Measurements from ENCODE around the gene MAP4K3. TPM values are rescaled to one million over a fixed set of nuclear protein-coding genes. Genes with fewer than 3 reads are reported as not detected.

MAP4K3 gene
- total and polyA plus RNA-seq, 2 of the 8 experiments (the other 6 are each of a cell fraction or from before 2014, with no cell fraction given) = 11.4 to 63.0 TPM

GRCh38 chr2:39385172-39385571, 51.9 kb downstream of the MAP4K3 start:
- Histone ChIP-seq H2BK12ac (ENCODE audit: low read depth, low read length) (no peak overlapping the region), H3K4me2 (ENCODE audit: insufficient read depth in 1 of 2, low read depth in 2 of 2, low read length in 2 of 2) (no peak overlapping the region), H3K14ac (ENCODE audit: insufficient read length) (no peak overlapping the region), H3K4me3 (ENCODE audit: extremely low read depth in 1 of 4, insufficient read depth in 2 of 4, low read depth in 3 of 4, low read length in 4 of 4) (no peak overlapping the region), H2BK5ac (ENCODE audit: low read depth, low read length) (no peak overlapping the region), H3K23me2 (ENCODE audit: low read depth, low read length) (no peaks in the 10 kb centered on the region), H2AFZ (ENCODE audit: low read length) (no peak overlapping the region), H4K91ac (replicated peaks; ENCODE audit: insufficient read length, low read length) (no peak overlapping the region), H2BK20ac (ENCODE audit: low read length) (no peak overlapping the region), H3K79me2 (ENCODE audit: control insufficient read depth in 1 of 2, insufficient read depth in 2 of 2, low read length in 2 of 2) (peaks cover 3 to 93% of the 10 kb centered on the region in 2 experiments; a peak in 3 of 4 replicates), H3K56ac (replicated peaks; ENCODE audit: insufficient read length, low read depth, low read length) (no peak overlapping the region), H3K18ac (ENCODE audit: extremely low read depth, low read length) (no peak overlapping the region), H3K27ac (ENCODE audit: low read depth, low read length) (no peak overlapping the region), H3K4ac (replicated peaks; ENCODE audit: insufficient read length, low read depth, low read length) (no peak overlapping the region), H3K27me3 (replicated peaks in 1 of 4; ENCODE audit: control insufficient read depth in 3 of 4, extremely low read depth in 1 of 4, insufficient read depth in 3 of 4, low read length in 3 of 4) (peaks cover 0 to 1% (median 0%) of the 10 kb centered on the region in 4 experiments; a peak in 1 of 7 replicates), H2BK15ac (ENCODE audit: low read length) (no peak overlapping the region), H3K23ac (ENCODE audit: insufficient read length) (no peak overlapping the region), H3K79me1 (ENCODE audit: low read depth, low read length) (no peaks in the 10 kb centered on the region; the same call in 1 of the 2 replicates), H4K8ac (ENCODE audit: extremely low read depth, insufficient read depth, low read length) (no peak overlapping the region), H3K4me1 (replicated peaks in 1 of 4; ENCODE audit: control insufficient read depth in 3 of 4, insufficient read depth in 4 of 4, low read length in 3 of 4) (peaks cover 0 to 6% (median 2%) of the 10 kb centered on the region in 4 experiments; a peak in 2 of 7 replicates), H3K9me3 (ENCODE audit: insufficient read depth in 2 of 2, low read depth in 1 of 2, low read length in 1 of 2) (no peaks in the 10 kb centered on the region), H4K5ac (ENCODE audit: insufficient read length, low read depth, low read length) (no peak overlapping the region), H2BK120ac (replicated peaks; ENCODE audit: low read depth, low read length) (no peak overlapping the region), H2AK5ac (ENCODE audit: low read depth, low read length) (no peak overlapping the region), H3K9ac (replicated peaks in 1 of 4; ENCODE audit: extremely low read depth in 1 of 4, low read depth in 3 of 4, low read length in 3 of 4) (no peak overlapping the region), H3K36me3 (ENCODE audit: control insufficient read depth in 2 of 4, insufficient read depth in 4 of 4, low read length in 3 of 4) (no peaks in the 10 kb centered on the region; a peak in 1 of 8 replicates), H4K20me1 (replicated peaks in 1 of 2; ENCODE audit: control insufficient read depth in 1 of 2, insufficient read depth in 2 of 2, low read length in 2 of 2) (no peaks in the 10 kb centered on the region)
- ChIA-PET CTCF (ENCODE audit: partially characterized antibody) (interaction anchor here (1.0 kb wide), 1 partner anchor 140 kb away, joined by 3 read pairs; no protein-coding TSS in a partner anchor), POLR2A (ENCODE audit: partially characterized antibody) (no interaction called here)
- TF ChIP-seq SIRT6 (IDR thresholded peaks at IDR 0.05; ENCODE audit: low read length) (no peak), SRF (IDR thresholded peaks at IDR 0.05; ENCODE audit: low read depth, low read length) (no peak), NANOG (IDR thresholded peaks at IDR 0.05; ENCODE audit: insufficient read depth, low read depth, low read length, poor library complexity, severe bottlenecking) (no peak), SUZ12 (IDR thresholded peaks at IDR 0.05; ENCODE audit: low read length) (no peak), CREB1 (IDR thresholded peaks at IDR 0.05) (no peak), GTF2F1 (IDR thresholded peaks at IDR 0.05; ENCODE audit: borderline replicate concordance, low read depth, low read length) (no peak)
- no peak for DNase-seq (ENCODE audit: low read depth in 1 of 2, low spot score in 2 of 2)
- 94% methylated on average over 2 of the region's 2 CpGs; no CpG with 5 or more reads in 1 of the 2 experiments for WGBS, 2 experiments (ENCODE audit: extremely low coverage in 1 of 2, insufficient coverage in 1 of 2, insufficient read length in 1 of 2, insufficient replicate concordance in 2 of 2, low coverage in 1 of 2, low lambda C conversion rate in 2 of 2, missing lambda C conversion rate in 1 of 2)
- no peak for FAIRE-seq
